HepG2 (cell line): ENCODE results near the gene SMIM44.

ENCODE experiments used
- CEBPG ChIP-seq: IDR thresholded peaks from 2 replicates; pipeline ENCODE4 v1.6.1; 2016
- CTCF ChIP-seq: sonication (generic); formaldehyde crosslinking; IDR thresholded peaks from 2 replicates; pipeline ENCODE4 v1.5.0; 2020; ENCODE audit warnings: mild to moderate bottlenecking, missing genetic modification reagents, moderate library complexity
- DDIT3 ChIP-seq: sonication (generic); formaldehyde crosslinking; IDR thresholded peaks from 2 replicates; pipeline ENCODE4 v1.4.0; 2020; ENCODE audit warnings: mild to moderate bottlenecking, missing genetic modification reagents
- E2F1 ChIP-seq: sonication (generic); formaldehyde crosslinking; IDR thresholded peaks from 2 replicates; pipeline ENCODE4 v1.5.0; 2020; ENCODE audit warnings: missing genetic modification reagents
- PRDM10 ChIP-seq: sonication (generic); formaldehyde crosslinking; IDR thresholded peaks from 2 replicates; pipeline ENCODE4 v1.4.0; 2020; ENCODE audit warnings: low read depth, missing genetic modification reagents
- RXRA ChIP-seq: sonication (generic); formaldehyde crosslinking; IDR thresholded peaks from 2 replicates; pipeline ENCODE4 v1.5.1; 2020; ENCODE audit warnings: missing genetic modification reagents
- ZBTB1 ChIP-seq: sonication (generic); formaldehyde crosslinking; IDR thresholded peaks from 2 replicates; pipeline ENCODE4 v1.4.0; 2020; ENCODE audit warnings: missing genetic modification reagents, borderline replicate concordance
- ZNF367 ChIP-seq: sonication (generic); formaldehyde crosslinking; IDR thresholded peaks from 2 replicates; pipeline ENCODE4 v1.4.0; 2020; ENCODE audit warnings: missing genetic modification reagents, borderline replicate concordance
- ZNF660 ChIP-seq: sonication (generic); formaldehyde crosslinking; IDR thresholded peaks from 2 replicates; pipeline ENCODE4 v1.5.1; 2020; ENCODE audit warnings: mild to moderate bottlenecking, low read depth, missing genetic modification reagents, borderline replicate concordance
- ZNF761 ChIP-seq: sonication (generic); formaldehyde crosslinking; conservative IDR thresholded peaks from 2 replicates; pipeline ENCODE4 v1.4.0; 2020; ENCODE audit warnings: mild to moderate bottlenecking, missing genetic modification reagents
- TF ChIP-seq, protein P1 (sequence below): IDR thresholded peaks from 2 replicates; pipeline ENCODE4 v1.6.1; 2016; ENCODE audit warnings: low read depth, borderline replicate concordance
- TF ChIP-seq, protein P2 (sequence below): sonication (generic); formaldehyde crosslinking; IDR thresholded peaks from 2 replicates; pipeline ENCODE4 v1.4.0; 2020; ENCODE audit warnings: missing genetic modification reagents

DNA sequence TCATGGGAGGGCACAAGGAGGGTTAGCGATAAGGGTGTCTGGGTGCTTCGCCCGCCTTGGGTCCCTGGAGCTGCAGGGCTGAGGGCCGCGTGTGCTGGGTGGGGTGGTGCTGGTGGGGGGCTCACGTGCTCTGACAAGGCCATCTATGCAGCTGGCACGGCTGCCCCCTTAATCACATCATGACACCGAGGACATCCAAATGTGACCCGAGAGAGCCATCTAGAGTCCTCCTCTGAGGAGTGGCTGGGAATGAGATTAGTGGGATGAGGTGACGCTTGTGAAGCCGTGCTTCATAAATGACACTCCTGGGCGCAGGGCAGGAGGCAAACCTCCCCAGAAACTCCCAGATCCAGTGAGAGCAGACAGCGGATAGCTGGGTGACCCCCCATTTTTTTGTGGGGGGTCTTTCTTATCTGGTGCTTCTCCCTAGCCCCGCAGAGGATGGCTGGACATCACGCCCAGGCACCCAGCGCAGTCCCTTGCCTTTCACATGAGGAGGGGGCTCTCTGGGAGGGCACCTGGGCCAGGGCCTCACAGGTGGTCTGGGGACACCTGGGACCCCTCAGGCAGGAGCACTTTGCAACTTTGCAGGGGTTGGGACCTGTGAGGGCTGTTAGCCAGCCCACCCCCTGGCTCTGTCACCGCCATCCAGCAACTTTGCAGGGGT lies 29.5 kb upstream of the SMIM44 start:
- TF ChIP-seq ZNF660 (CRISPR knock-in tag) = no peak
- TF ChIP-seq ZNF367 (CRISPR knock-in tag) = no peak
- TF ChIP-seq ZNF761 = no peak
- no peak for TF ChIP-seq ZBTB1 (CRISPR knock-in tag)
- TF ChIP-seq CEBPG (CRISPR knock-in tag) = no peak
- TF ChIP-seq, protein P1, sequence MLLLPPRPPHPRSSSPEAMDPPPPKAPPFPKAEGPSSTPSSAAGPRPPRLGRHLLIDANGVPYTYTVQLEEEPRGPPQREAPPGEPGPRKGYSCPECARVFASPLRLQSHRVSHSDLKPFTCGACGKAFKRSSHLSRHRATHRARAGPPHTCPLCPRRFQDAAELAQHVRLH = no peak
- TF ChIP-seq PRDM10 = no peak
- TF ChIP-seq CTCF (CRISPR knock-in tag) = peak; percentile 29; the same call in 1 of the 2 replicates
- TF ChIP-seq RXRA (CRISPR knock-in tag) = no peak
- no peak for TF ChIP-seq E2F1 (CRISPR knock-in tag)
- TF ChIP-seq, protein P2, sequence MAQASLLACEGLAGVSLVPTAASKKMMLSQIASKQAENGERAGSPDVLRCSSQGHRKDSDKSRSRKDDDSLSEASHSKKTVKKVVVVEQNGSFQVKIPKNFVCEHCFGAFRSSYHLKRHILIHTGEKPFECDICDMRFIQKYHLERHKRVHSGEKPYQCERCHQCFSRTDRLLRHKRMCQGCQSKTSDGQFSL (CRISPR knock-in tag) = no peak
- TF ChIP-seq DDIT3 (CRISPR knock-in tag) = no peak
